ENCODE data around the gene SHPK. TPM values are rescaled to one million over a fixed set of nuclear protein-coding genes. Genes with fewer than 3 reads are reported as not detected.

Gene SHPK
- total RNA-seq, 1 experiment from 2014 or later: 20.0 TPM

GRCh38 chr17:3615160-3615870 is 20.7 kb downstream of the SHPK start:
- no peak overlapping the region for H3K4me3 ChIP-seq (ENCODE audit: low read depth, low read length, poor library complexity, severe bottlenecking)
- no TSS peak for BruUV-seq (replicated peaks)
- H3K36me3 ChIP-seq (ENCODE audit: insufficient read depth, low read length, poor library complexity, severe bottlenecking): peaks cover 29% of the 10 kb centered on the region
- no peaks in the 10 kb centered on the region for H3K9me3 ChIP-seq (ENCODE audit: low read depth, low read length, poor library complexity, severe bottlenecking)
- DNase-seq (ENCODE audit: low spot score): no peak
- H3K27ac ChIP-seq (ENCODE audit: low read depth, low read length, poor library complexity, severe bottlenecking): no peak overlapping the region
- ChIA-PET POLR2A (ENCODE audit: low non-redundant PET) (no interaction called here), CTCF (no interaction called here)
- no peaks in the 10 kb centered on the region for H3K27me3 ChIP-seq (replicated peaks; ENCODE audit: insufficient read depth, low read depth, low read length, poor library complexity)
- no peak for TF ChIP-seq EZH2 (IDR thresholded peaks at IDR 0.05; ENCODE audit: borderline replicate concordance, low read depth, low read length, poor library complexity, severe bottlenecking)
- TF ChIP-seq, protein P1, sequence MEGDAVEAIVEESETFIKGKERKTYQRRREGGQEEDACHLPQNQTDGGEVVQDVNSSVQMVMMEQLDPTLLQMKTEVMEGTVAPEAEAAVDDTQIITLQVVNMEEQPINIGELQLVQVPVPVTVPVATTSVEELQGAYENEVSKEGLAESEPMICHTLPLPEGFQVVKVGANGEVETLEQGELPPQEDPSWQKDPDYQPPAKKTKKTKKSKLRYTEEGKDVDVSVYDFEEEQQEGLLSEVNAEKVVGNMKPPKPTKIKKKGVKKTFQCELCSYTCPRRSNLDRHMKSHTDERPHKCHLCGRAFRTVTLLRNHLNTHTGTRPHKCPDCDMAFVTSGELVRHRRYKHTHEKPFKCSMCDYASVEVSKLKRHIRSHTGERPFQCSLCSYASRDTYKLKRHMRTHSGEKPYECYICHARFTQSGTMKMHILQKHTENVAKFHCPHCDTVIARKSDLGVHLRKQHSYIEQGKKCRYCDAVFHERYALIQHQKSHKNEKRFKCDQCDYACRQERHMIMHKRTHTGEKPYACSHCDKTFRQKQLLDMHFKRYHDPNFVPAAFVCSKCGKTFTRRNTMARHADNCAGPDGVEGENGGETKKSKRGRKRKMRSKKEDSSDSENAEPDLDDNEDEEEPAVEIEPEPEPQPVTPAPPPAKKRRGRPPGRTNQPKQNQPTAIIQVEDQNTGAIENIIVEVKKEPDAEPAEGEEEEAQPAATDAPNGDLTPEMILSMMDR (conservative IDR thresholded peaks at IDR 0.05; ENCODE audit: low read depth, low read length): no peak
- intact Hi-C loops (cut with micrococcal nuclease; ENCODE audit: unreplicated experiment): no loop called here
- no peaks in the 10 kb centered on the region for H3K4me1 ChIP-seq (ENCODE audit: insufficient read depth, low read length, poor library complexity, severe bottlenecking)

GRCh38 chr17:3613124-3613523 is 22.9 kb downstream of the SHPK start:
- Histone ChIP-seq H3K27ac (ENCODE audit: low read depth, low read length, poor library complexity, severe bottlenecking) (no peak overlapping the region), H3K27me3 (replicated peaks; ENCODE audit: insufficient read depth, low read depth, low read length, poor library complexity) (no peaks in the 10 kb centered on the region), H3K4me1 (ENCODE audit: insufficient read depth, low read length, poor library complexity, severe bottlenecking) (no peaks in the 10 kb centered on the region), H3K9me3 (ENCODE audit: low read depth, low read length, poor library complexity, severe bottlenecking) (no peaks in the 10 kb centered on the region), H3K4me3 (ENCODE audit: low read depth, low read length, poor library complexity, severe bottlenecking) (no peak overlapping the region), H3K36me3 (ENCODE audit: insufficient read depth, low read length, poor library complexity, severe bottlenecking) (peaks cover 30% of the 10 kb centered on the region)
- DNase-seq (ENCODE audit: low spot score): no peak
- intact Hi-C loops (cut with micrococcal nuclease; ENCODE audit: unreplicated experiment): no loop called here
- BruUV-seq (replicated peaks): no TSS peak
- TF ChIP-seq, protein P1 (conservative IDR thresholded peaks at IDR 0.05; ENCODE audit: low read depth, low read length): no peak
- TF ChIP-seq EZH2 (IDR thresholded peaks at IDR 0.05; ENCODE audit: borderline replicate concordance, low read depth, low read length, poor library complexity, severe bottlenecking): no peak
- POLR2A ChIA-PET (ENCODE audit: low non-redundant PET): no interaction called here
- CTCF ChIA-PET: interaction anchor here (0.7 kb wide), 1 partner anchor 10 kb away, joined by 6 read pairs; no protein-coding TSS in a partner anchor

DNA sequence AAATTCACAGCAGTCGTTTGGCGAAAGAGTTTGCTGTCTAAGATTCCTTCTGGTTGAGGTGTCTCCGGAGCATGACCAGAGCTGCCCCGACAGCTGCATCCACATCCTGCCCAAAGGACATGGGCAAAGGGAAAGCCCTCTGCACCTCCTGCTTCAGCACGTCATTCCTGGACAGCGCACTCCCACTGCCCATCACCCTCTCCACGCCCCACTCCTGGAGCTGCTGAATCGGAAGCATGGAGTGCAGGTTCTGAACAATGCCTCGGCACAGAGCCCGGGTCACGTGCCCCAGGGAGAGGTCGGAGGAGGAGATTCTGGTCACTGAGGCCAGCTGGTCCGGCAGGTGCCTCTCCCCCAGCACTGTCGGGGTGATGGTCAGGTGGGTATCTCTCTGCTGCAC is 25.5 kb downstream of the SHPK start:
- ChIA-PET CTCF (no interaction called here), POLR2A (ENCODE audit: low non-redundant PET) (no interaction called here)
- H3K36me3 ChIP-seq (ENCODE audit: insufficient read depth, low read length, poor library complexity, severe bottlenecking): peaks cover 23% of the 10 kb centered on the region

GRCh38 chr17:3609689-3610088 is 26.4 kb downstream of the SHPK start:
- Histone ChIP-seq H3K27ac (ENCODE audit: low read depth, low read length, poor library complexity, severe bottlenecking) (no peak overlapping the region), H3K4me1 (ENCODE audit: insufficient read depth, low read length, poor library complexity, severe bottlenecking) (no peaks in the 10 kb centered on the region), H3K4me3 (ENCODE audit: low read depth, low read length, poor library complexity, severe bottlenecking) (no peak overlapping the region), H3K9me3 (ENCODE audit: low read depth, low read length, poor library complexity, severe bottlenecking) (no peaks in the 10 kb centered on the region), H3K27me3 (replicated peaks; ENCODE audit: insufficient read depth, low read depth, low read length, poor library complexity) (no peaks in the 10 kb centered on the region), H3K36me3 (ENCODE audit: insufficient read depth, low read length, poor library complexity, severe bottlenecking) (peaks cover 18% of the 10 kb centered on the region)
- TF ChIP-seq EZH2 (IDR thresholded peaks at IDR 0.05; ENCODE audit: borderline replicate concordance, low read depth, low read length, poor library complexity, severe bottlenecking): no peak
- TF ChIP-seq, protein P1 (conservative IDR thresholded peaks at IDR 0.05; ENCODE audit: low read depth, low read length): no peak
- intact Hi-C loops (cut with micrococcal nuclease; ENCODE audit: unreplicated experiment): no loop called here
- POLR2A ChIA-PET (ENCODE audit: low non-redundant PET): no interaction called here
- CTCF ChIA-PET: no interaction called here
- BruUV-seq (replicated peaks): no TSS peak
- DNase-seq (ENCODE audit: low spot score): no peak

More for the DNA sequence above, 25.5 kb downstream of the SHPK start:
- Histone ChIP-seq H3K27ac (ENCODE audit: low read depth, low read length, poor library complexity, severe bottlenecking) (no peak overlapping the region), H3K9me3 (ENCODE audit: low read depth, low read length, poor library complexity, severe bottlenecking) (no peaks in the 10 kb centered on the region), H3K4me3 (ENCODE audit: low read depth, low read length, poor library complexity, severe bottlenecking) (no peak overlapping the region), H3K27me3 (replicated peaks; ENCODE audit: insufficient read depth, low read depth, low read length, poor library complexity) (no peaks in the 10 kb centered on the region), H3K4me1 (ENCODE audit: insufficient read depth, low read length, poor library complexity, severe bottlenecking) (no peaks in the 10 kb centered on the region)
- intact Hi-C loops (cut with micrococcal nuclease; ENCODE audit: unreplicated experiment): no loop called here
- DNase-seq (ENCODE audit: low spot score): no peak
- TF ChIP-seq EZH2 (IDR thresholded peaks at IDR 0.05; ENCODE audit: borderline replicate concordance, low read depth, low read length, poor library complexity, severe bottlenecking): no peak
- no TSS peak for BruUV-seq (replicated peaks)
